HEK293 (cell line): ENCODE results near the gene RAP1B.

Experiments
- ATF2 ChIP-seq: fragments of 450-650 bp; formaldehyde crosslinking; IDR thresholded peaks from 2 replicates; pipeline ENCODE4 v1.5.1; 2016; ENCODE audit warnings: missing biosample characterization, missing genetic modification characterization, low read depth
- EGR2 ChIP-seq: fragments of 450-650 bp; formaldehyde crosslinking; IDR thresholded peaks from 2 replicates; pipeline ENCODE4 v1.5.1; 2016; ENCODE audit warnings: low read depth, missing biosample characterization, missing genetic modification characterization
- HIC1 ChIP-seq: fragments of 450-650 bp; formaldehyde crosslinking; IDR thresholded peaks from 2 replicates; pipeline ENCODE4 v1.5.1; 2016; ENCODE audit warnings: missing biosample characterization, missing genetic modification characterization
- INSM2 ChIP-seq: fragments of 450-650 bp; formaldehyde crosslinking; IDR thresholded peaks from 2 replicates; pipeline ENCODE4 v1.5.1; 2016; ENCODE audit warnings: missing biosample characterization, missing genetic modification characterization
- KLF8 ChIP-seq: fragments of 450-650 bp; formaldehyde crosslinking; IDR thresholded peaks from 2 replicates; pipeline ENCODE4 v1.5.1; 2016; ENCODE audit warnings: missing biosample characterization, missing genetic modification characterization
- SCRT1 ChIP-seq: fragments of 450-650 bp; formaldehyde crosslinking; IDR thresholded peaks from 2 replicates; pipeline ENCODE4 v1.5.1; 2016; ENCODE audit warnings: missing biosample characterization, missing genetic modification characterization, borderline replicate concordance
- SP2 ChIP-seq: fragments of 450-650 bp; formaldehyde crosslinking; IDR thresholded peaks from 2 replicates; pipeline ENCODE4 v1.5.1; 2016; ENCODE audit warnings: missing biosample characterization, missing genetic modification characterization
- ZNF138 ChIP-seq: fragments of 450-650 bp; formaldehyde crosslinking; IDR thresholded peaks from 2 replicates; pipeline ENCODE4 v1.5.1; 2016; ENCODE audit warnings: missing biosample characterization, missing genetic modification characterization, borderline replicate concordance
- ZNF280D ChIP-seq: fragments of 450-650 bp; formaldehyde crosslinking; IDR thresholded peaks from 2 replicates; pipeline ENCODE4 v1.5.1; 2016; ENCODE audit warnings: missing biosample characterization, missing genetic modification characterization
- ZNF354C ChIP-seq: fragments of 450-650 bp; formaldehyde crosslinking; IDR thresholded peaks from 2 replicates; pipeline ENCODE4 v1.5.1; 2016; ENCODE audit warnings: missing biosample characterization, missing genetic modification characterization, low read depth, borderline replicate concordance
- ZNF37A ChIP-seq: fragments of 450-650 bp; IDR thresholded peaks from 2 replicates; pipeline ENCODE4 v1.5.1; 2018; ENCODE audit warnings: missing biosample characterization, missing genetic modification characterization
- ZNF394 ChIP-seq: fragments of 450-650 bp; formaldehyde crosslinking; IDR thresholded peaks from 2 replicates; pipeline ENCODE4 v1.5.1; 2016; ENCODE audit warnings: missing biosample characterization, missing genetic modification characterization, mild to moderate bottlenecking, moderate library complexity, borderline replicate concordance
- ZNF518A ChIP-seq: fragments of 450-650 bp; formaldehyde crosslinking; conservative IDR thresholded peaks from 2 replicates; pipeline ENCODE4 v1.5.1; 2016; ENCODE audit warnings: low read depth, missing biosample characterization, missing genetic modification characterization
- ZNF555 ChIP-seq: fragments of 450-650 bp; formaldehyde crosslinking; conservative IDR thresholded peaks from 2 replicates; pipeline ENCODE4 v1.5.1; 2017; ENCODE audit warnings: missing biosample characterization, mild to moderate bottlenecking, missing genetic modification characterization, inconsistent platforms
- ZNF626 ChIP-seq: fragments of 450-650 bp; sonication (Bioruptor Pico); formaldehyde crosslinking; IDR thresholded peaks from 2 replicates; pipeline ENCODE4 v1.5.1; 2018; ENCODE audit warnings: missing biosample characterization, missing genetic modification characterization, inconsistent platforms
- ZNF792 ChIP-seq: fragments of 450-650 bp; formaldehyde crosslinking; IDR thresholded peaks from 2 replicates; pipeline ENCODE4 v1.5.1; 2016; ENCODE audit warnings: missing biosample characterization, missing genetic modification characterization
- TF ChIP-seq, protein P1 (sequence below): fragments of 450-650 bp; formaldehyde crosslinking; IDR thresholded peaks from 2 replicates; pipeline ENCODE4 v1.5.1; 2016; ENCODE audit warnings: missing biosample characterization, missing genetic modification characterization
- TF ChIP-seq, protein P2 (sequence below): fragments of 450-650 bp; formaldehyde crosslinking; IDR thresholded peaks from 2 replicates; pipeline ENCODE4 v1.5.1; 2017; ENCODE audit warnings: missing biosample characterization, missing genetic modification characterization
- TF ChIP-seq, protein P3 (sequence below): fragments of 450-650 bp; formaldehyde crosslinking; optimal IDR thresholded peaks from 2 replicates; pipeline ENCODE3; 2016; ENCODE audit warnings: missing biosample characterization, mild to moderate bottlenecking, missing genetic modification characterization

RAP1B gene

DNA sequence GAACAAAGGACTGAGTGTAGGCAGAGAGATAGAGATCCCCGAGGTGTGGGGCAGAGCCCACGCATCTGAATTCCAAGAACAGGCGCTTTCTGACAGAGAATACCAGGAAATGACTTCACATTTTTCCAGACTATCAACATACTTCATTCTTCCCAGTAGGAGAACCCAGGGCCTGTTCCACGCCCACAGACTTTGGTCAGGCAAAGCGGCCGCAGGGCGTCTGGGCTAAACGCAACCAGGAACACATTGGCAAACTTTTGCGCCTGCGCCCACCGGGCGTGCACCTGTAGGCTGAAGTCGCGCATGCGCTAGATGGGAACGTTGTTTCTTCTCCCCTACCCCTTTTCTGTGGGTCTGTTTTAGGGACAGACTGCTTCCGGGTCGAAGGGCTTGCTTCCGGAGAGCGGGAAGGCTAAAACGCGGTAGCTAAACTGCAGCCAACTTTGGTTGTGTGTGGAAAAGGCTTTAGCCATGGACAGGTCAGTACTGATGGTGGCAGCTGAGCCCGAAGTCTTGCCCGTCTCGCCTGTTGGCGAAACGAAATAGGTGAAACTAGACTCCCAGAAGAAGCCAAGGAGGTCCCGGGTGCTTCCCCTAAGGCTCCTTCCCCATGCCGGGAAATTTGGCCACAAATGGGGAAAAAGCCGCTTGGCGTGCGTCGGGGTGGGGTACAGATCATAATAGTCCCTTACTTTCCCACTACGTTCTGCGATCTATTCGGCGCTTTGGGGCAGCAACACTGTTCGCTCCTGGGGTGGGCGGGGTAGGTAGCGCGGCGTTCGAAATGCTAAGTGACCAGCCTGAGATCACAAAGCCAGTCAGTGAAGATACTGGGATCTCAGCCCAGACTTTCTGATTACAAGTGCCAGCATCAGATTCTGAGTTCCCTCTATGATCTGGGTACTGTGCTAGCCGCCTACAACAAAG lies 76.2 kb downstream of the RAP1B start, which contains the start of gene NUP107 (continued):
- TF ChIP-seq, protein P1, sequence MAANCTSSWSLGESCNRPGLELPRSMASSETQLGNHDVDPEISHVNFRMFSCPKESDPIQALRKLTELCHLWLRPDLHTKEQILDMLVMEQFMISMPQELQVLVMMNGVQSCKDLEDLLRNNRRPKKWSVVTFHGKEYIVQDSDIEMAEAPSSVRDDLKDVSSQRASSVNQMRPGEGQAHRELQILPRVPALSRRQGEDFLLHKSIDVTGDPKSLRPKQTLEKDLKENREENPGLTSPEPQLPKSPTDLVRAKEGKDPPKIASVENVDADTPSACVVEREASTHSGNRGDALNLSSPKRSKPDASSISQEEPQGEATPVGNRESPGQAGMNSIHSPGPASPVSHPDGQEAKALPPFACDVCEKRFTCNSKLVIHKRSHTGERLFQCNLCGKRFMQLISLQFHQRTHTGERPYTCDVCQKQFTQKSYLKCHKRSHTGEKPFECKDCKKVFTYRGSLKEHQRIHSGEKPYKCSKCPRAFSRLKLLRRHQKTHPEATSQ (tag by site-specific recombination): 0 out of 2 replicates have a peak, but pooled peaks have one; percentile 46
- TF ChIP-seq ZNF280D (tag by site-specific recombination) (no peak), INSM2 (tag by site-specific recombination) (peak; percentile 75), ATF2 (tag by site-specific recombination) (no peak), ZNF792 (no peak), SP2 (tag by site-specific recombination) (peak; percentile 87), ZNF354C (tag by site-specific recombination) (no peak), ZNF518A (tag by site-specific recombination) (peak; percentile 98), HIC1 (tag by site-specific recombination) (no peak), ZNF555 (no peak), ZNF394 (peak; percentile 58; the same call in 1 of the 2 replicates), ZNF37A (tag by site-specific recombination) (no peak), KLF8 (tag by site-specific recombination) (peak; percentile 88), SCRT1 (peak; percentile 90), EGR2 (peak; percentile 92), ZNF138 (no peak), ZNF626 (tag by site-specific recombination) (no peak)
- TF ChIP-seq, protein P2, sequence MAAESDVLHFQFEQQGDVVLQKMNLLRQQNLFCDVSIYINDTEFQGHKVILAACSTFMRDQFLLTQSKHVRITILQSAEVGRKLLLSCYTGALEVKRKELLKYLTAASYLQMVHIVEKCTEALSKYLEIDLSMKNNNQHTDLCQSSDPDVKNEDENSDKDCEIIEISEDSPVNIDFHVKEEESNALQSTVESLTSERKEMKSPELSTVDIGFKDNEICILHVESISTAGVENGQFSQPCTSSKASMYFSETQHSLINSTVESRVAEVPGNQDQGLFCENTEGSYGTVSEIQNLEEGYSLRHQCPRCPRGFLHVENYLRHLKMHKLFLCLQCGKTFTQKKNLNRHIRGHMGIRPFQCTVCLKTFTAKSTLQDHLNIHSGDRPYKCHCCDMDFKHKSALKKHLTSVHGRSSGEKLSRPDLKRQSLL (tag by site-specific recombination): no peak
- TF ChIP-seq, protein P3, sequence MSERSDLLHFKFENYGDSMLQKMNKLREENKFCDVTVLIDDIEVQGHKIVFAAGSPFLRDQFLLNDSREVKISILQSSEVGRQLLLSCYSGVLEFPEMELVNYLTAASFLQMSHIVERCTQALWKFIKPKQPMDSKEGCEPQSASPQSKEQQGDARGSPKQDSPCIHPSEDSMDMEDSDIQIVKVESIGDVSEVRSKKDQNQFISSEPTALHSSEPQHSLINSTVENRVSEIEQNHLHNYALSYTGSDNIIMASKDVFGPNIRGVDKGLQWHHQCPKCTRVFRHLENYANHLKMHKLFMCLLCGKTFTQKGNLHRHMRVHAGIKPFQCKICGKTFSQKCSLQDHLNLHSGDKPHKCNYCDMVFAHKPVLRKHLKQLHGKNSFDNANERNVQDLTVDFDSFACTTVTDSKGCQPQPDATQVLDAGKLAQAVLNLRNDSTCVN (tag by site-specific recombination): peak; percentile 33
